HS-27A (cell line): ENCODE measurements around the gene DSTYK.
A peak's percentile ranks its signal among the peaks of the same experiment; 100 is the strongest.

Source experiments
- DNase-seq: peaks from one replicate; pipeline ENCODE4 v3.0.0-alpha.2; 2012; ENCODE audit warnings: low read depth, missing footprints

Gene DSTYK

GRCh38 chr1:205124726-205125125 lies 86.8 kb downstream of the DSTYK start:
- DNase-seq: no peak

DNA sequence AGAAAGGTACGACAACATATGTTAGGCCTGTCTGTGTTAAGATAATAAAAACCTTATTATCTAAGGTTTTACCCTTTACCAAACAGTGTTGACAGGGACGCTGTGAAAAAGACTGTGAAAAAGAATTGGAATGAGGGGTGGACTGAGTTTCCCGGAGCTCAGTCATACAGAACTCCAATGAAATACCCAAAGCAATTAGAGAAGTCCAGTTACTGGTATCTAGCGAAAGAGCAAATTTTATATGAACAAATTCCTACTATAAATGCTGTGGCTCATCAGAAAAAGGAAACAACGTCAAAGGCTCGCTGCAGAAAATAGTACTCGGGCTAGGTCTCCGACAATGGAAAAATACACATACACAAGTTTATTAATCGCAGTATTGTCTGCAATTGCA lies 89.0 kb downstream of the DSTYK start:
- no peak for DNase-seq

DNA sequence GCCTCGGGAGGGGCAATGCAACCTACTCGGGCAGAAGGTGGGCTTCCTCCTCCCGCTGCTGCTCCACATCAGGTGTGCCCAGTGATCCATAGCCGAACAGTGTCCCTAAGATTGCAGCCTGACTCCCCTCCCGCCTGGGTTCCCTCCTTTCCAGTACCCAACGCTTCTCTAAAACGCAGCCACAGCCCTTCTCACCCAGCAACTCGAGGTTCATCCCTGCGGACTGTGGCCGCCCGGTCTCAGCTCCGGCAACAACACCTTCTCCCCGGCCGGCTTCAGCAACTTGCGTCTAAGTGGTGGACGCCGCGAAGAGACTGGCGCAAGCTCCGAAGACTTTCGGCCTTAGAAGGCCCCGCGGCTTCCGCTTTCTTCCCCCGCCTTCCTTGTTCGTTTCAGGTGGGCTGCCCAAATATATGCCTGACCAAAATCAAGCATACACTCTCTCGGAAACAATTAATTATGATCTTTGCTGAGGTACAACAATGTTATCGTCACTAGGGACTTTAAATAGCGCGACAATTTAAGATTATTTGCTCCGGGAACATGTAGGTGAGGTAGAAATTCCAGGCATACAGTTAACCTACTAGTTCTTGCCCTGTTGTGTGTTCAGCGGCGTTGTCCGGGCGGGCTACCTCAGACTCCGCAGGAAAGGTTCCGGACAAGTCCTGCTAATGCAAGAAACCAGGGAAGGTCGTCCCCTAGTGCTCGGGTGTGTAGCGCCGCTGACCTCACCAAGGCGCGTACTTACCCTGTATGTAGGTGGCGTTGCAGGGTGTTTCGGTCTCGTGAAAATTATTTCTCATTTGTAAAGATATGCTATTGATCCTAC lies 89.6 kb downstream of the DSTYK start, which contains the start of gene RBBP5:
TSS of gene RBBP5 (minus strand) at position 319 of the 829 bp plus-strand sequence. CDS start at position 214, 105 bp downstream.
- DNase-seq: peak; percentile 94

DNA sequence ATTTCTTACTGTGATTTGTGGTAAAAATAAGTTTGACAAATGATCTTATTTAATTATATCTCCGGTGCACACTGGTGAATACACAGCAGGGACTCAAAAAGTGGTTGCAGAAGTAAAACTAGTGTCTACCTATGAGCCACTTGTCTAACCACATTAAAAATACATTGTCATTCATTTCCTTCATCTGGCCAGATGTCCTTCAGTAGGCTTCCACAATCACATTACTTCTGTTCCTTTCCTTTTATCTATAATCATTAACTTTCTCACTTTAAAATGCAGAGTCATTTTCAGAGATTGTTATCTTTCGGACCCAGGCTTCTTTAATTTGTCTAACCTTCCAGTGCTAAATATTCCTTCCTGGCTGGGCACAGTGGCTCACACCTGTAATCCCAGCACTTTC lies 92.8 kb downstream of the DSTYK start:
- no peak for DNase-seq

- DNase-seq: no peak
Measured at GRCh38 chr1:205111354-205111753, 100.1 kb downstream of the DSTYK start.

DNA sequence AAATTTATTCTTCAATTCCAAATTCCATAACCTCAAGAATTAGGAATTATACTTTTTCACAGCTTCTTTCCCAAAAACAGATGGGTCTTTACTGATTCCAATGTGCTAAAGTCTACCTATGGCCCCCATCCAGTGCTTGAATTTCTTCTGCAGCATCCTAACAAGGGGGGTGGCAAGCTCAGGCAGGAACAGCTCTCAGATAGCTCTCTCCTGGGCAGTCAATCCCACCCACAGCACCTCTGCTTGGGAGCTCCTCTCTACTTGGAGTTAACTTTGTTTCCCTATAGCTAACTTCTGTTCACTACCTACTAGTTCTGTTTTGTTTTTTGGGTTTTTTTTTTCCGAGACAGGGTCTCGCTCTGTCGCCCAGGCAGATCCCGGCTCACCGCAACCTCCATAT lies 101.8 kb downstream of the DSTYK start:
- no peak for DNase-seq

- no peak for DNase-seq
Measured at GRCh38 chr1:205109269-205109668, 102.2 kb downstream of the DSTYK start.

GRCh38 chr1:205108464-205108863 lies 103.0 kb downstream of the DSTYK start:
- DNase-seq: no peak

GRCh38 chr1:205107327-205107726 lies 104.2 kb downstream of the DSTYK start:
- no peak for DNase-seq

DNA sequence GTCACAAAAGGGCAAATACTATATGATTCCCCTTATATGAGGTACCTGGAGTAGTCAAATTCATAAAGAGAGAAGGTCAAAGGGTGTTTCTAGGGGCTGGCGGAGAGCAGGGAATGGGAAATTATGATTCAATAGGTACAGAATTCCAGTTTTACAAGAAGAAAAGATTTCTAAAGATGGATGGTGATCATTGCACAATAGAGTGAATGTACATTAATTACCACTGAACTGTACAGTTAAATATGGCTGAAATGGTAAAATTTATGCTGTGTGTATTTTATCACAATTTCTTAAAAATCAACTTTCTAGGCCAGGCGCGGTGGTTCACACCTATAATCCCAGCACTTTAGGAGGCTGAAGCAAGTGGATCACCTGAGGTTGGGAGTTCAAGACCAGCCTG lies 109.1 kb downstream of the DSTYK start:
- DNase-seq: no peak

DNA sequence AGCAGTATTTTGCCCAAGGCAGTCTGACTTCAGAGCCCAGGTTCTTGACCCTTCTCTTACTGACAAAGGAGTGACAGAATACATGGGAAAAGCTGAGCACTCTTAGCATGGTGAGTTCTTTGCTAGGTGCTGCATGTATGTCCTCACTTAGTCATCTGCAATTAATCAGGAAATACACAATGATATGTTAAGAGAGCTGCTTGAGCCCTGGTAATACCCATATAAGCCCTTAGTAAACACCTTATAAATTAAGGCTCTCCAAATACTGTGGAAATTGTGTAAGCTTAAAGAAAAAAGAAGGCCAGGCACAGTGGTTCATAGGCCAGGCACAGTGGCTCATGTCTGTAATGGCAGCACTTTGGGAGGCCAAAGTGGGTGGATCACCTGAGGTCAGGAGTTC lies 113.3 kb downstream of the DSTYK start:
- DNase-seq: no peak

GRCh38 chr1:205095422-205095821 lies 116.1 kb downstream of the DSTYK start:
- DNase-seq: no peak
